Measurements from ENCODE around the gene SNX14. TPM values are rescaled to one million over a fixed set of nuclear protein-coding genes. Genes with fewer than 3 reads are reported as not detected.

Gene SNX14
- polyA plus RNA-seq, 1 of the 3 experiments (the other 2 are of a cell fraction) = 40.4 TPM

- TF ChIP-seq CTCF (IDR thresholded peaks at IDR 0.05) (no peak), NRF1 (IDR thresholded peaks at IDR 0.05; ENCODE audit: low read depth, low read length) (no peak), MEF2A (IDR thresholded peaks at IDR 0.05; ENCODE audit: borderline replicate concordance, low read depth) (no peak), NFIC (IDR thresholded peaks at IDR 0.05; ENCODE audit: borderline replicate concordance) (no peak), TCF12 (IDR thresholded peaks at IDR 0.05) (no peak), SIN3A (IDR thresholded peaks at IDR 0.05; ENCODE audit: borderline replicate concordance, low read depth, low read length) (no peak), JUND (IDR thresholded peaks at IDR 0.05) (no peak), RAD21 (IDR thresholded peaks at IDR 0.05; ENCODE audit: low read length) (no peak), SMC3 (IDR thresholded peaks at IDR 0.05; ENCODE audit: low read depth, low read length) (no peak)
These were observed 129.9 kb downstream of the SNX14 start (continued) for GRCh38 chr6:85463621-85464259.

- Histone ChIP-seq H3K9ac (peak overlapping the region; percentile 92), H3F3A (replicated peaks; ENCODE audit: insufficient read depth) (peaks cover 87% of the 10 kb centered on the region)
- POLR2A ChIA-PET = no interaction called here
These were observed 131.0 kb downstream of the SNX14 start for GRCh38 chr6:85462673-85463072.

More at GRCh38 chr6:85462673-85463072, 131.0 kb downstream of the SNX14 start:
- Histone ChIP-seq H3K27me3 (ENCODE audit: insufficient read depth) (no peaks in the 10 kb centered on the region), H3K9me2 (no peaks in the 10 kb centered on the region), H3K4me3 (ENCODE audit: low read depth in 2 of 2, low read length in 1 of 2) (no peak overlapping the region), H3K79me2 (ENCODE audit: insufficient read depth) (peaks cover 78% of the 10 kb centered on the region), H3K9me3 (no peaks in the 10 kb centered on the region), H3K4me1 (ENCODE audit: control insufficient read depth in 1 of 2, insufficient read depth in 2 of 2, low read depth in 1 of 2, low read length in 1 of 2) (peaks cover 10 to 85% of the 10 kb centered on the region in 2 experiments), H3K27ac (ENCODE audit: low read depth in 2 of 2, low read length in 1 of 2) (peak overlapping the region; percentile 88 to 100), H4K20me1 (ENCODE audit: insufficient read depth) (no peaks in the 10 kb centered on the region), H2AFZ (ENCODE audit: low read depth) (no peak overlapping the region), H3K36me3 (replicated peaks in 1 of 2; ENCODE audit: control insufficient read depth in 1 of 2, insufficient read depth in 2 of 2, low read length in 1 of 2) (peaks cover 19 to 27% of the 10 kb centered on the region in 2 experiments), H3K4me2 (peak overlapping the region; percentile 63)
- CTCF ChIA-PET = interaction anchor here (1.3 to 2.2 kb wide), 3 partner anchors 20 to 107 kb away, joined by 4 to 7 read pairs (median 7); no protein-coding TSS in a partner anchor
- 40% methylated on average over 2 of the region's 2 CpGs for WGBS (ENCODE audit: low lambda C conversion rate)
- DNase-seq = no peak
- no peak for TF ChIP-seq CTCF (IDR thresholded peaks at IDR 0.05)
- TF ChIP-seq NFIC (IDR thresholded peaks at IDR 0.05; ENCODE audit: borderline replicate concordance) = no peak
- no peak for TF ChIP-seq ZBTB33 (IDR thresholded peaks at IDR 0.05; ENCODE audit: borderline replicate concordance, low read depth)
- no peak for TF ChIP-seq POLR2AphosphoS5 (IDR thresholded peaks at IDR 0.05; ENCODE audit: low read depth, low read length)
- TF ChIP-seq JUND (IDR thresholded peaks at IDR 0.05) = no peak
- no peak for TF ChIP-seq YY1 (IDR thresholded peaks at IDR 0.05; ENCODE audit: low read depth)
- TF ChIP-seq FOXM1 (IDR thresholded peaks at IDR 0.05; ENCODE audit: low read depth) = no peak

All from SK-N-SH (cell line).